ENCODE measurements around the gene ZNF83.

ZNF83 gene

DNA sequence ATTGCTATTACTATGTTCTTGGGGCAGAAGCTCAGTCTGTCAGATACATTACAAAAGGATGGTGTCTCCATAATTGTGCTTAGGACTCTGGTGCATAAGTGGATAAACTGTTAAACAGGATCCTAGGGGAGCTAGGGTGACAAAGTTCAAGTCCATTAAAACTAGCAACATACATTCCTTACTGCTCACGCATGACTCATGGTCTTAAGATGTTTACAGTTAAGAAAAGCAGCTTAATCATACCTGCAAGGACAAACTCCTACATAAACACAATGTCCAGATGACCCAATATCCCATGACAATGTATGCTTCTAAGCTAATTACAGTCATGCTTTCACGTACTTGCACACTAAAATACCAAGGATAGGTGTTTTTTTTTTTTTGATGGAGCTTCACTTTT, 71.6 kb downstream of the ZNF83 start:
- DNase-seq = no peak

DNA sequence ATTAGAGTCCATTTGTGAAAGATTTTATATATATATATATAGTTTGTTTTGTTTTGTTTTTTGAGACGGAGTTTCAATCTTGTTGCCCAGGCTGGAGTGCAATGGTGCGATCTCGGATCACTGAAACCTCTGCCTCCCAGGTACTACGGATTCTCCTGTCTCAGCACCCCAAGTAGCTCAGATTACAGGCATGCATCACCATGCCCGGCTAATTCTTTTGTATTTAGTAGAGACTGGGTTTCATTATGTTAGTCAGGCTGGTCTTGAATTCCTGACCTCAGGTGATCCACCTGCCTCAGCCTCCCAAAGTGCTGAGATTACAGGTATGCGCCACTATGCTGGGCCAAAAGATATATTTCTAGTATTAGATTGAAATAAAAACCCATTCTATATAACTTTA, 72.0 kb downstream of the ZNF83 start:
- no peak for DNase-seq
